ENCODE results near the gene HOXC11. TPM values are rescaled to one million over a fixed set of nuclear protein-coding genes. Genes with fewer than 3 reads are reported as not detected.
A peak's percentile ranks its signal among the peaks of the same experiment; 100 is the strongest.

HOXC11 gene
- total RNA-seq, 1 donor from 2014 or later, result 2.4 TPM

- peak; percentile 100 for DNase-seq
Measured at GRCh38 chr12:53984901-53985691, 12.2 kb downstream of the HOXC11 start, which contains the start of gene HOXC10. Gene HOXC10, plus strand, starts transcription at chr12:53985146. Its CDS starts 114 bp downstream, at chr12:53985260.

GRCh38 chr12:53985692-53985993, 12.7 kb downstream of the HOXC11 start:
- no peak for DNase-seq

GRCh38 chr12:53985994-53986685, 13.2 kb downstream of the HOXC11 start:
- DNase-seq, result no peak

- no peak for DNase-seq
Measured at GRCh38 chr12:53986686-53987483, 14.0 kb downstream of the HOXC11 start.

GRCh38 chr12:53987787-53988230, 14.9 kb downstream of the HOXC11 start:
- DNase-seq, result no peak

- DNase-seq, result no peak
Measured at GRCh38 chr12:53988541-53989226, 15.8 kb downstream of the HOXC11 start.

- DNase-seq, result peak; percentile 84
Measured at GRCh38 chr12:53989227-53990113, 16.5 kb downstream of the HOXC11 start.

GRCh38 chr12:53990311-53991076, 17.6 kb downstream of the HOXC11 start:
- DNase-seq, result no peak

GRCh38 chr12:53991077-53991460, 18.1 kb downstream of the HOXC11 start:
- no peak for DNase-seq

GRCh38 chr12:53992377-53992889, 19.5 kb downstream of the HOXC11 start:
- DNase-seq, result no peak

- no peak for DNase-seq
Measured at GRCh38 chr12:53993162-53994008, 20.5 kb downstream of the HOXC11 start.

- DNase-seq, result no peak
Measured at GRCh38 chr12:53994009-53994263, 21.0 kb downstream of the HOXC11 start.

GRCh38 chr12:53994264-53995001, 21.5 kb downstream of the HOXC11 start:
- no peak for DNase-seq

- DNase-seq, result no peak
Measured at GRCh38 chr12:53995002-53995377, 22.1 kb downstream of the HOXC11 start.

- DNase-seq, result no peak
Measured at GRCh38 chr12:53995378-53996239, 22.7 kb downstream of the HOXC11 start.

- DNase-seq, result no peak
Measured at GRCh38 chr12:53996240-53997203, 23.6 kb downstream of the HOXC11 start.

Data from skin of body (tissue), 2 donors.